VCaP (cell line): ENCODE results near the gene TENT5C.

Experiments used
- H3K27ac ChIP-seq: fragments of 450-650 bp; 2 replicates; pipeline ENCODE4 v1.5.1; 2017
- TF ChIP-seq, protein P1 (sequence below): fragments of 450-650 bp; conservative IDR thresholded peaks from 2 replicates; pipeline ENCODE4 v1.5.1; 2017; ENCODE audit warnings: mild to moderate bottlenecking, moderate library complexity

The TENT5C gene

GRCh38 chr1:117674521-117675400, 68.9 kb downstream of the TENT5C start:
- H3K27ac ChIP-seq: no peak overlapping the region
- TF ChIP-seq, protein P1, sequence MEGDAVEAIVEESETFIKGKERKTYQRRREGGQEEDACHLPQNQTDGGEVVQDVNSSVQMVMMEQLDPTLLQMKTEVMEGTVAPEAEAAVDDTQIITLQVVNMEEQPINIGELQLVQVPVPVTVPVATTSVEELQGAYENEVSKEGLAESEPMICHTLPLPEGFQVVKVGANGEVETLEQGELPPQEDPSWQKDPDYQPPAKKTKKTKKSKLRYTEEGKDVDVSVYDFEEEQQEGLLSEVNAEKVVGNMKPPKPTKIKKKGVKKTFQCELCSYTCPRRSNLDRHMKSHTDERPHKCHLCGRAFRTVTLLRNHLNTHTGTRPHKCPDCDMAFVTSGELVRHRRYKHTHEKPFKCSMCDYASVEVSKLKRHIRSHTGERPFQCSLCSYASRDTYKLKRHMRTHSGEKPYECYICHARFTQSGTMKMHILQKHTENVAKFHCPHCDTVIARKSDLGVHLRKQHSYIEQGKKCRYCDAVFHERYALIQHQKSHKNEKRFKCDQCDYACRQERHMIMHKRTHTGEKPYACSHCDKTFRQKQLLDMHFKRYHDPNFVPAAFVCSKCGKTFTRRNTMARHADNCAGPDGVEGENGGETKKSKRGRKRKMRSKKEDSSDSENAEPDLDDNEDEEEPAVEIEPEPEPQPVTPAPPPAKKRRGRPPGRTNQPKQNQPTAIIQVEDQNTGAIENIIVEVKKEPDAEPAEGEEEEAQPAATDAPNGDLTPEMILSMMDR: no peak

GRCh38 chr1:117675907-117676430, 70.1 kb downstream of the TENT5C start:
- TF ChIP-seq, protein P1: no peak

DNA sequence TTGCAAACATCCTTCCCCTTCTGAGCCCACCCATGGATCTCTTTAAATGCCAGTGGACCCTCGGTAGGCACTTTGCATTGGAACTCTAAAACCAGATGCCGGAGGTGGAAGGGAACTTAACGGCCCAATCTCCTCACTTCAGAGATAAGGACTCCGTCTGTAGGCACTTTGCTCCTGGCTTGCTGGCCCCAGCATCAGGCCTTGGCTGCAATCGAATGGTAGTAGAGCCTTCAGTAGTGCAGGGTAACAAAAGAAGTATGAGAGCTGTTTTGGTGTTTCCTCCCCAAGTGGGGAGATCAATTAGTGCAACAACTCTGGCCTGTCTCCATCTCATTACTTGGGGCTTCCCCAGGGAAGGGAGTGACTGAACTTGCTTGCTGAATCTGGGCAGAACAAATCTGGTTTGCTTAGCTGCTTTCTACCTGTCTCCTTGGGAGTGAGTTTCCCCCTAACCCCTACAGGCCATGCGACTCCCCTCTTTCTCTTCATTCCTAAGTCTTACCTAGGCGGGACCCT, 70.8 kb downstream of the TENT5C start:
- TF ChIP-seq, protein P1: no peak
- no peak overlapping the region for H3K27ac ChIP-seq

More at GRCh38 chr1:117675907-117676430, 70.1 kb downstream of the TENT5C start:
- no peak overlapping the region for H3K27ac ChIP-seq
